HEK293T (cell line): ENCODE results near the gene ARL6.

ENCODE experiments used
- BHLHE40 ChIP-seq: fragments of 450-650 bp; IDR thresholded peaks from 2 replicates; pipeline ENCODE4 v1.6.1; 2016; ENCODE audit warnings: mild to moderate bottlenecking, moderate library complexity, borderline replicate concordance
- CTBP1 ChIP-seq: fragments of 450-650 bp; IDR thresholded peaks from 2 replicates; pipeline ENCODE4 v1.6.1; 2016; ENCODE audit warnings: borderline replicate concordance
- ELF4 ChIP-seq: fragments of 450-650 bp; IDR thresholded peaks from 2 replicates; pipeline ENCODE4 v1.6.1; 2017; ENCODE audit warnings: antibody characterized with exemption
- FOXK2 ChIP-seq: fragments of 450-650 bp; IDR thresholded peaks from 2 replicates; pipeline ENCODE4 v1.6.1; 2016; ENCODE audit warnings: mild to moderate bottlenecking
- FOXM1 ChIP-seq: fragments of 450-650 bp; IDR thresholded peaks from 2 replicates; pipeline ENCODE4 v1.6.1; 2017; ENCODE audit warnings: mild to moderate bottlenecking, borderline replicate concordance
- HDGF ChIP-seq: fragments of 450-650 bp; IDR thresholded peaks from 2 replicates; pipeline ENCODE4 v1.6.1; 2017; ENCODE audit warnings: antibody characterized with exemption, borderline replicate concordance
- NFRKB ChIP-seq: fragments of 450-650 bp; IDR thresholded peaks from 2 replicates; pipeline ENCODE4 v1.6.1; 2016; ENCODE audit warnings: mild to moderate bottlenecking, moderate library complexity
- PKNOX1 ChIP-seq: fragments of 450-650 bp; IDR thresholded peaks from 2 replicates; pipeline ENCODE4 v1.6.1; 2016
- SUZ12 ChIP-seq: fragments of 450-650 bp; IDR thresholded peaks from 2 replicates; pipeline ENCODE4 v1.6.1; 2016; ENCODE audit warnings: mild to moderate bottlenecking

GRCh38 chr3:97738761-97739160, 25.8 kb upstream of the ARL6 start:
- TF ChIP-seq PKNOX1 = no peak
- TF ChIP-seq NFRKB = no peak
- no peak for TF ChIP-seq FOXM1
- no peak for TF ChIP-seq BHLHE40
- TF ChIP-seq ELF4 = no peak
- TF ChIP-seq HDGF = no peak
- TF ChIP-seq SUZ12 = no peak
- no peak for TF ChIP-seq CTBP1
- TF ChIP-seq FOXK2 = no peak
